Activated CD8-positive, alpha-beta T cell treated with anti-CD3 and anti-CD28 coated beads, Interleukin-2, amount 10 ng/mL, durations not matched to agents 7 days and 5 days (primary cell): ENCODE data around the gene CARD18. TPM values are rescaled to one million over a fixed set of nuclear protein-coding genes. Genes with fewer than 3 reads are reported as not detected.
"Not testable (repeated sequence)": the region's sequence is repeated elsewhere in the genome, so short reads cannot be mapped to it uniquely, and the experiment has no call there.

Source experiments
- ATAC-seq: fragments of 150-1000 bp; cut with Tn5 transposase; one replicate; pipeline ENCODE4 v1.10.0; 2021; ENCODE audit warnings: moderate library complexity
- CTCF ChIA-PET: fragments of 350-600 bp; sonication (Branson Sonifier 250); formaldehyde crosslinking; loops from one replicate; lab custom pipeline; 2021; ENCODE audit warnings: antibody characterized with exemption; lab: Charles Lee
- POLR2A ChIA-PET: fragments of 350-600 bp; sonication (Branson Sonifier 250); formaldehyde crosslinking; loops from one replicate; lab custom pipeline; 2021; ENCODE audit warnings: antibody characterized with exemption; lab: Charles Lee
- DNase-seq: peaks from one replicate; pipeline ENCODE4 v3.0.0-alpha.2; 2020
- H3K27ac Mint-ChIP-seq: one replicate; pipeline ENCODE4 v1.8.0; 2021; ENCODE audit warnings: mild to moderate bottlenecking, mixed read lengths
- H3K27me3 Mint-ChIP-seq: one replicate; pipeline ENCODE4 v1.8.0; 2021; ENCODE audit warnings: low read depth, mixed read lengths
- H3K36me3 Mint-ChIP-seq: one replicate; pipeline ENCODE4 v1.8.0; 2021; ENCODE audit warnings: low read depth, mixed read lengths
- H3K4me1 Mint-ChIP-seq: one replicate; pipeline ENCODE4 v1.8.0; 2021; ENCODE audit warnings: low read depth, mixed read lengths
- H3K4me3 Mint-ChIP-seq: one replicate; pipeline ENCODE4 v1.8.0; 2021; ENCODE audit warnings: mild to moderate bottlenecking, mixed read lengths
- H3K9me3 Mint-ChIP-seq: one replicate; pipeline ENCODE4 v1.8.0; 2022; ENCODE audit warnings: mixed read lengths; ENCODE audit not compliant: insufficient read depth
- total RNA-seq, 2 experiments: library from RNA; stranded (reverse); gene quantifications; one replicate each; pipeline ENCODE4 v1.2.3, GENCODE V29; 2021

Gene CARD18
- total RNA-seq, 2 experiments from 2014 or later: not detected

- DNase-seq: no peak
- CTCF ChIA-PET: no interaction called here
- ATAC-seq: no peak
- no peaks in the 10 kb centered on the region for H3K4me1 Mint-ChIP-seq
- H3K4me3 Mint-ChIP-seq: no peak overlapping the region
- H3K27me3 Mint-ChIP-seq: peaks cover 2% of the 10 kb centered on the region
- no peaks in the 10 kb centered on the region for H3K36me3 Mint-ChIP-seq
- POLR2A ChIA-PET: no interaction called here
- no peak overlapping the region for H3K27ac Mint-ChIP-seq
- no peaks in the 10 kb centered on the region for H3K9me3 Mint-ChIP-seq
These were observed 9.3 kb downstream of the CARD18 start for GRCh38 chr11:105130189-105130813.

DNA sequence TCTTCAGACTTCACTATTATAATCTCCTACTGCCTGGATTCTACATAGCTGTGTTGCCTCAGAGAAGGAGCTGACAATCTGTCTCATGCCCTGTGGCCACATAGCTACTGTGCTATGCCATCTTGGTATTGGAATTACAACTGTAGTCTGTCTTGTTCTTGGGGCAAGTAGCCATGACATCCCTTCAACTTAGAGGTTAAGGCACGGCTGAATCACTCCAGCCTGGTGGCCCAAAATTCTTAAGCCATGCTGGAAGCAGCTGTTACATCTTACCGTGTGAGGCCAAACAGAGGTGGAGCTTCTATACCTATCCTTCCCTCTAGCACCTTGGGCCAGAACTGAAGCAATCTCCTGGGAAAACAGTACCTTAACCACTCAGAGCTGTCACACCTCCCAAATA, 14.8 kb downstream of the CARD18 start:
- H3K36me3 Mint-ChIP-seq: no peaks in the 10 kb centered on the region
- DNase-seq: no peak
- no peaks in the 10 kb centered on the region for H3K4me1 Mint-ChIP-seq
- ATAC-seq: no peak
- H3K27me3 Mint-ChIP-seq: peaks cover 6% of the 10 kb centered on the region
- H3K9me3 Mint-ChIP-seq: no peaks in the 10 kb centered on the region
- POLR2A ChIA-PET: no interaction called here
- no peak overlapping the region for H3K4me3 Mint-ChIP-seq
- no peak overlapping the region for H3K27ac Mint-ChIP-seq
- CTCF ChIA-PET: no interaction called here

GRCh38 chr11:105111145-105111944, 28.2 kb downstream of the CARD18 start:
- ChIA-PET POLR2A (no interaction called here), CTCF (no interaction called here)
- H3K4me3 Mint-ChIP-seq: no peak overlapping the region
- peaks cover 12% of the 10 kb centered on the region for H3K27me3 Mint-ChIP-seq
- DNase-seq (no peak), ATAC-seq (no peak)
- no peak overlapping the region for H3K27ac Mint-ChIP-seq
- no peaks in the 10 kb centered on the region for H3K36me3 Mint-ChIP-seq
- H3K9me3 Mint-ChIP-seq: no peaks in the 10 kb centered on the region
- H3K4me1 Mint-ChIP-seq: peaks cover 12% of the 10 kb centered on the region

DNA sequence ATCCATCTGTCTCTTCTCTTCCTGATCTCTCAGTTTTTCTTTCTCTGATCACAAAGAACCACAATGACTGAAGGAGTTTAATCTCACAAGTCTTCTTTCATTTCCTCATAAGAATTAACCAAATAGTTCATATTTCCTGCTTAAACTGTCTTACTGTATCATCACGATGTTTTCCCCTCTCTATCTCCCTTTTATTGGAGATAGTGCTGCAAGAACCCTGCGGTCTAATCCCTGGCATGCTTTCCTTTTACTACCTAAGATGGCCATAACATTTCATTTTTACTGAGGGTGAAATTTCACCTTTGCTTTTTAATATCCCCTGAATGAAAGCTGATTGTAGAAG, 28.9 kb downstream of the CARD18 start:
- peaks cover 9% of the 10 kb centered on the region for H3K27me3 Mint-ChIP-seq
- no peak overlapping the region for H3K27ac Mint-ChIP-seq
- POLR2A ChIA-PET: no interaction called here
- CTCF ChIA-PET: no interaction called here
- H3K36me3 Mint-ChIP-seq: no peaks in the 10 kb centered on the region
- ATAC-seq: no peak
- no peak overlapping the region for H3K4me3 Mint-ChIP-seq
- H3K4me1 Mint-ChIP-seq: peaks cover 12% of the 10 kb centered on the region
- no peaks in the 10 kb centered on the region for H3K9me3 Mint-ChIP-seq
- DNase-seq: no peak

GRCh38 chr11:105109855-105110687, 29.5 kb downstream of the CARD18 start:
- H3K4me1 Mint-ChIP-seq: peaks cover 12% of the 10 kb centered on the region
- ATAC-seq: no peak
- ChIA-PET POLR2A (no interaction called here), CTCF (no interaction called here)
- H3K36me3 Mint-ChIP-seq: no peaks in the 10 kb centered on the region
- H3K9me3 Mint-ChIP-seq: no peaks in the 10 kb centered on the region
- H3K27me3 Mint-ChIP-seq: peaks cover 7% of the 10 kb centered on the region
- no peak overlapping the region for H3K4me3 Mint-ChIP-seq
- no peak overlapping the region for H3K27ac Mint-ChIP-seq
- no peak for DNase-seq

- ChIA-PET POLR2A (no interaction called here), CTCF (no interaction called here)
- Mint-ChIP-seq H3K4me3 (no peak overlapping the region), H3K4me1 (peaks cover 12% of the 10 kb centered on the region), H3K36me3 (no peaks in the 10 kb centered on the region), H3K9me3 (no peaks in the 10 kb centered on the region), H3K27me3 (peaks cover 6% of the 10 kb centered on the region), H3K27ac (no peak overlapping the region)
- ATAC-seq (no peak), DNase-seq (no peak)
These were observed 30.2 kb downstream of the CARD18 start for GRCh38 chr11:105109321-105109720.

DNA sequence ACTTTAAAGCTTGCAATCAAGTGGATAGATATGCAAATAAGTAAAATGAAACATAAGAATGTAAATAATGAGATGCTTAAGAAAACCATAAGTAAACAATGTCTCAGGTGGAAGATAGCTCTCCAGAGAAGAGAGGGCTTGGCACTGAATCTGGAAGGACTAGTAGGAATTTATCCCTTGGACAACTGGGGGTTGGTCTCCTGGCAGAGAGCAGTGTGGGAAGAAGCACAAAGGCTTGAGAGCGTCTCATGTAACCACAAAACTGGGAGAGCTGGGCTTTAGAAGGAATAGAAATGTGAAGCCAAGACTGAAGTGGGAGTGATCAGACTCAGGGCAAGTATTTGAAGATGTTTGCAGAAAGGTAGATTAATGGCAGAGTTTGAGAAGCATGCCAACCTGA, 31.3 kb downstream of the CARD18 start:
- ChIA-PET CTCF (no interaction called here), POLR2A (no interaction called here)
- Mint-ChIP-seq H3K27ac (no peak overlapping the region), H3K9me3 (no peaks in the 10 kb centered on the region), H3K27me3 (peaks cover 6% of the 10 kb centered on the region), H3K36me3 (no peaks in the 10 kb centered on the region), H3K4me1 (peaks cover 12% of the 10 kb centered on the region), H3K4me3 (no peak overlapping the region)
- DNase-seq (no peak), ATAC-seq (no peak)

DNA sequence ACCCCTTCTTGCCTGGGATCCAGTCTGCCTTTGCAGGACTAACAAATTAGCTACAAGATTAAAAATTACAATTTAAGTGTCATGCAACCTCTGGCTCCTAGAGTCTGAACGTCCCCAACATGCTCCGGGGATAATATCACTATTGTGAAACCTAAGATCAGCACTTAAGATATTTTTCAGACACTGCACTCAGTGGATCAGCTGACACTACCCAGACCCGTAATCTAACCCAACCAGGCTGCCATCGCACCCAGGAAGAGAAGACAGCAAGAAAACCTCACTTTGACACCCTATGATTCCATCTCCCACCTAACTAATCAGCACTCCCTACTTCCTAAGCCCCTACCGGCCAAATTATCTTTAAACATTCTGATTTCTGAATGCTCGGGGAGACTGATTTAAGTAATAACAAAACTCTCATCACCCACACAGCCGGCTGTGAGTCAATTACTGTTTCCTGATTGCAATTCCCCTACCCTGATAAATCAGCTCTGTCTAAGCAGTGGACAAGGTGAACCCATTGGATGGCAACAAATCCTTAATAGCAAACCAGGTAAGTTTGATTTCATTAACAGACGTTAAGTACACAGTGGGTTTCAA, 32.2 kb downstream of the CARD18 start:
- H3K36me3 Mint-ChIP-seq, H3K27ac Mint-ChIP-seq, H3K27me3 Mint-ChIP-seq, CTCF ChIA-PET, ATAC-seq, POLR2A ChIA-PET, H3K9me3 Mint-ChIP-seq, H3K4me3 Mint-ChIP-seq, DNase-seq: not testable (repeated sequence)
- peaks cover 12% of the 10 kb centered on the region for H3K4me1 Mint-ChIP-seq

- Mint-ChIP-seq H3K36me3 (no peaks in the 10 kb centered on the region), H3K27ac (no peak overlapping the region), H3K27me3 (no peaks in the 10 kb centered on the region), H3K9me3 (no peaks in the 10 kb centered on the region), H3K4me3 (no peak overlapping the region), H3K4me1 (peaks cover 17% of the 10 kb centered on the region)
- ATAC-seq (no peak), DNase-seq (no peak)
- POLR2A ChIA-PET: no interaction called here
- CTCF ChIA-PET: no interaction called here
These were observed 33.4 kb downstream of the CARD18 start for GRCh38 chr11:105106140-105106539.

GRCh38 chr11:105104292-105104691, 35.3 kb downstream of the CARD18 start:
- ChIA-PET CTCF (no interaction called here), POLR2A (no interaction called here)
- Mint-ChIP-seq H3K36me3 (peaks cover 3% of the 10 kb centered on the region), H3K27ac (no peak overlapping the region), H3K4me3 (no peak overlapping the region), H3K9me3 (no peaks in the 10 kb centered on the region), H3K27me3 (no peaks in the 10 kb centered on the region), H3K4me1 (peaks cover 23% of the 10 kb centered on the region)
- no peak for DNase-seq
- no peak for ATAC-seq

DNA sequence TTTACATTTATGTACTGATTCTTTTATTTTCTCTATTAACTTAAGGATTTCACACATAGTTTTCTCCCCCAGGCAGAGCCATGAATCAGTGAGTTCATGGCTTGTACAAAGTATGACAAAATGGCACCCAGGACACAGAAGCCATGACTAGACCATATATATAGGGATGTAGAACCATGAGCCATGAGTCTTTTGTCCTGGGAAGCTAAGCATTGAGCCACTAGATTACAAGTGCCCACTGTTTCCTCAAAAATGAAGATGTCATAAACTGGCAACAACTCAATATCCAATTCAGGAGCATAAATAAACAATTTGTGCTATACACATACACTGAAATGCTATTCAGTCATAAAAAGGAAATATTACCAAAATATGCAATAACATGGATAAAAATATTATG, 36.2 kb downstream of the CARD18 start:
- ChIA-PET CTCF (no interaction called here), POLR2A (no interaction called here)
- Mint-ChIP-seq H3K36me3 (peaks cover 8% of the 10 kb centered on the region), H3K27ac (no peak overlapping the region), H3K4me3 (no peak overlapping the region), H3K9me3 (no peaks in the 10 kb centered on the region), H3K4me1 (peaks cover 29% of the 10 kb centered on the region), H3K27me3 (no peaks in the 10 kb centered on the region)
- no peak for ATAC-seq
- no peak for DNase-seq
